Stimulated activated CD4-positive, alpha-beta T cell treated with anti-CD3 and anti-CD28 coated beads, Interleukin-1b, Interleukin-23, amount 100 ng/mL, for 24 hours (primary cell): ENCODE measurements around the gene ARHGAP18.

Source experiments
- DNase-seq, 4 experiments: peaks; one replicate each; pipeline ENCODE4 v3.0.0-alpha.2; 2020; ENCODE audit warnings: low read depth in 4 of 4, low spot score in 1 of 4

The ARHGAP18 gene, protein sequence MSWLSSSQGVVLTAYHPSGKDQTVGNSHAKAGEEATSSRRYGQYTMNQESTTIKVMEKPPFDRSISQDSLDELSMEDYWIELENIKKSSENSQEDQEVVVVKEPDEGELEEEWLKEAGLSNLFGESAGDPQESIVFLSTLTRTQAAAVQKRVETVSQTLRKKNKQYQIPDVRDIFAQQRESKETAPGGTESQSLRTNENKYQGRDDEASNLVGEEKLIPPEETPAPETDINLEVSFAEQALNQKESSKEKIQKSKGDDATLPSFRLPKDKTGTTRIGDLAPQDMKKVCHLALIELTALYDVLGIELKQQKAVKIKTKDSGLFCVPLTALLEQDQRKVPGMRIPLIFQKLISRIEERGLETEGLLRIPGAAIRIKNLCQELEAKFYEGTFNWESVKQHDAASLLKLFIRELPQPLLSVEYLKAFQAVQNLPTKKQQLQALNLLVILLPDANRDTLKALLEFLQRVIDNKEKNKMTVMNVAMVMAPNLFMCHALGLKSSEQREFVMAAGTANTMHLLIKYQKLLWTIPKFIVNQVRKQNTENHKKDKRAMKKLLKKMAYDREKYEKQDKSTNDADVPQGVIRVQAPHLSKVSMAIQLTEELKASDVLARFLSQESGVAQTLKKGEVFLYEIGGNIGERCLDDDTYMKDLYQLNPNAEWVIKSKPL

DNA sequence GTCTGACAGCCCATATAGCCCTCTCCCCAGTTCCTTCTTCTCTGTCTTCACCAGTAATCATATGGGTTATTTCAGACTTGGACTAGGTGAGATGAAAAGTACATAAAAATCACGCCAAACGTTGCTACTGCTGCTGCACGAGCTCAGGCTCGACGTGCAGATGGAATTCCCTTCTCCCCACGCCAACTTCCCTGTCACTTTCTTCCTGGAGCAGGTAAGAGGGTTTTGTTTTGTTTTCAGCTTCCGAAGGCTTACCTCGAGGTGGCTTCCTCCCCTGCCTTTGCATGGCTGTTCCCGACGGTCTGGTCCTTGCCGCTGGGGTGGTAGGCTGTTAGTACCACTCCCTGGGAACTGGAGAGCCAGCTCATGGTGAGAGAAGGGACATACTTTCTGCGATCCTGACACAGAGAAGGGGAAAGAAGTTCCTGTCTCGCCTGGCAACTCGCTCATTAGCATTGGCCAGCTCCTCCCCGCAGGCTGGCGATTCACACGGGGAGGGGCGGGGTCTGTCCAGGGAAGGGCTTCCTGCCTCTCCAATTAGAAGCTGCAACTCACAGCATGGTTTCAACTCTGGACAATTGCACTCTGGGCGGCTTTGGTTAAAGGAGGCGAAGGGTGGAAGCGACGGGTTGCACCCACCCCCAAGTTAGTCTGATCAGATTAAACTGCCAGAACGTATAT, at the start of gene ARHGAP18:
Gene ARHGAP18, minus strand, starts transcription at position 409 of the 681 bp plus-strand sequence. Its CDS starts 41 bp downstream, at position 368.
- peak; percentile 32 to 69 (median 46) for DNase-seq

GRCh38 chr6:129755787-129756186, 45.8 kb upstream of the ARHGAP18 start:
- DNase-seq, result no peak

- DNase-seq, result no peak
These were observed 44.8 kb upstream of the ARHGAP18 start for GRCh38 chr6:129754750-129755149.

GRCh38 chr6:129753422-129753821, 43.4 kb upstream of the ARHGAP18 start:
- no peak for DNase-seq

DNA sequence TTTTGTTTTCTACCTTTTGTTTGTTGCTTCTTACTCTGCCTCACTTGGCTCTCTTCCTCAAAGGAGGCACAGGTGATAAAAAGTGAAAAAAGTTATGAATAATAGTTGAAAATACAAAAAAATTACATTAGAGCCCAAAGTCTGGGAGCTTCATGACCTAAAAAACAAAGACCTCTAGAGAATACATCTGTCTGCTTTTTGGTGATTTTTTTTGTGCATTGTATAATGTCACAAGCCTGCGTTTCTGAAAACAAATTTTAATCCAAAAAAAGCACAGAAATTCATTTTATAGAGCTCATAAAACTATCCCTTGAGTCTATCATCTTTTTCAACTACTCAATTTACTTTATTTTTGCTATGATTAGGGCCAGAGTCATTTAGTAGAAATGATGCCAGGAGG, 41.4 kb upstream of the ARHGAP18 start:
- no peak for DNase-seq

DNA sequence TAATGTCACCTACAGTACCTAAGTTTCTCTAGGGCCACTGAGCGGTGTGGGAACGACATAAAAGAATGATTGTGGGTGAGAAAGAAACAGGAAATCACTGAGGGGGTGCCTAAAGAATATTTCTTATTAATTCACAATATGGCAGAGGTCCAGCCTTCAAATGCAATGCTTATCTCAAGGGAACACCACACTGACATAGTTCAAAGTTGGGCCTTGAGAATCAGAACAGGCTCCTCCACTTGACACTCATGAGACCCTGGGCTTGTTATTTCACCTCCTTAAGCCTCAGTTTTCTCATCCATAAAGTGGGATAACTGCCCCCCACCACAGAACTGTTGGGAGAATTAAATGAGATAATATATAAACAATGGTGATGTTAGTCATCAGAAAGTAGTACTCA, 40.4 kb upstream of the ARHGAP18 start:
- no peak for DNase-seq

GRCh38 chr6:129749749-129750120, 39.8 kb upstream of the ARHGAP18 start:
- DNase-seq, result no peak

DNA sequence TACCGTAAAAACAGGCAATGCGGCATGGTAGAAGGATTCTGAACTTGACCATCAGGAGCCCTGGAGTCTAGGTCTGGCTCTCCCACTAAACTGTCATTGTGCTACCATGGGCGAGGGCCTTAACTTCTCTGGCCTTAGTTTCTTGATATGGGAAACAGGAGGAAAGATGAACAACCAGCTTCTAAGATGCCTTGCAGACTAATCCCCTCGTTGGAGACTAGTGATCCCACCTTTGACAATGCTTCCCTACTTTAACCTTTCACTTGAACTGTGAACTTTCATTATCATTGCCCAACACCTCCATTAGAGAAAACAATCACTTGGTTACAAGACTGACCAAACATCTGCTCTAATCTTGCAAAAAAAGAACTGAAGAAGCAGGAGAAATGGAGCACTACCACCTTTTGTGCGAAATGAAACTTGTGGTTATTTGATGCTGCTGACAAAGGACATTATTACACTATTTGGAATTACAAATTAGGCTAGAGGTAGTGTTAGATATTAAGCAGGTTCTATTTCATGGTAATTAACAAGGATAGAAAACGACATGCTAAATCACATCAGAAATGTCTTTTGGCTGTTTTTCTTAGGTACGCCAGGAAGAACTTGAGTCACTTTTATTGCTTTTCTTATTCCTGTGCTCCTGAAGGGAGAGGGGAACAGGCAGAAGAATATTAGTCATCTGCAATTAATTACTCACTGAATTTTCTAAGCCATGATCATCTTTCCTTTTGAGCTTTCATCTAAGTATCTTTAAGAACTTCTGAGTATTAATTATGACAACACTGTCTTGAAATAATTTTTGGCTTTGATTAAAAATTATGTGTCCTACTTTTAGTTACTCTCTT, 39.1 kb upstream of the ARHGAP18 start:
- DNase-seq, result no peak

GRCh38 chr6:129748212-129748900, 38.4 kb upstream of the ARHGAP18 start:
- peak; percentile 10 to 45 (median 24) for DNase-seq

DNA sequence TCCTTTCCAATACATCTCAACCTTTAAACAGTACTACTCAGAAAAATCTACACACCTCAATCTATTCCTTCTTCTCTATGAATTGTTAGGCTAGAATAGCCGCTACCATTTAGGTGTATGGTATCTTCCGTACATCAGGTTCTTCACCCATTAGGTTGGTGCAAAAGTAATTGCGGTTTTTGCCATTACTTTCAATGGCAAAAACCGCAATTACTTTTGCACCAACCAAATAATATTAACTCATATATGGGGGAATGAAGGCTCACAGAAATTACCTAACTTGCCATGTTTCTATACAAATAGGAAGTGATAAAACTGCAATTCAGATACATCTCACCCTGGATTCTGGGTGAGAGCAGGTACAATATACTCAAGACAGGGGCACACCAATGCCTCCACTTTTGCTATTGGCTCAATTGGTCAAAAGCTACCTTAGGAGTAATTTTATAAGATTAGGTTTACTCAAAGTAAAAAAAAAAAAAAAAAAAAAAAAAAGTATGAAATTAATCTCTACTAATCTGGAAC, 37.7 kb upstream of the ARHGAP18 start:
- DNase-seq, result no peak

GRCh38 chr6:129744880-129745237, 34.9 kb upstream of the ARHGAP18 start:
- DNase-seq, result no peak

DNA sequence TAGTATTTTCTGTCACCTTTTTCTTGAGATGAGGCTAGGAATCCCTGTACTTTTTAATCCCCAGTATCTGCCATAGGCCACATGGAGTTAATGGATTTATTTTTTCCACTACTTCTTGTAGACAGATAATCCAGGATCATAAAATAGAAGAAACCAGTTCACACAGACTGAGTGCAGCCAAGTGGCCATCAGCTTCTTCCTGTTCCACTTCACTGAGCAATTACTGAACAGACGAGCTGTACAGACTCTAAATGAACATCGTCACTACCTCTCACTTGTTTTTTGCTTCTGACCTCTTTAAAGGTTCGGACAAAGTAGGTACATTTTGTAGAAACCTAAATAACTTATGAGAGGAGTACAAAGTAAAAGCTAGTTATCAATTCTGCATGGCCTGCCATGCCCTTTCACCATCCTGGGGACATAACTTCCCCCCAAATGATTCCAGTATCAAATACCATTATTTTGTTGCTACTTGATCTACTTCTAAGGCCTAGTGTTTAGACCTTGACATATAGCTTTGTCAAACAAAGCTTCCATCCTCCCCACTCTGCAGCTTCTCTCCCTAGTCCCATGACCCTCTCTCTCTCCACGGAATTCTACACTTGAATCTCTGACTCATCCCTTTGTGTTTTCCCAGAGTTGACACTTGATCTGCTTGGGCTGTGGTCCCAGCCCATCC, 34.4 kb upstream of the ARHGAP18 start:
- DNase-seq, result no peak

DNA sequence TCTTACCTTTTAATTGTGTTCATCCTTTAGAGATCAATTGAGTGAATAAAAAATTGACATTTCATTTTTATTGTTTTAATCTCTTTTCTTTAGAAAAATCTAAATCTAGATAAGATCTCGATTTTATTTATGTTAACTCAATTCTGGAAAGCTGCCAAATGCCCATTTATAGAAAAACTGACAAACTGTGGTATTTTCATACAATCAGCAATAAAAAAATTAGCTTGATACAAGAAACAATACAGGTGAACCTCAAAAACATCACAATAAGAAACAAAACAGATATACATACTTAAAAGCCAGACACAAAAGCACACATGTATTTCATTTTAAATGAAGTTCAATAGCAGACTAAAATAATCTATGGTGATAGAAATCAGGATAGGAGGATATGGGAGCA, 30.0 kb upstream of the ARHGAP18 start:
- DNase-seq, result no peak

DNA sequence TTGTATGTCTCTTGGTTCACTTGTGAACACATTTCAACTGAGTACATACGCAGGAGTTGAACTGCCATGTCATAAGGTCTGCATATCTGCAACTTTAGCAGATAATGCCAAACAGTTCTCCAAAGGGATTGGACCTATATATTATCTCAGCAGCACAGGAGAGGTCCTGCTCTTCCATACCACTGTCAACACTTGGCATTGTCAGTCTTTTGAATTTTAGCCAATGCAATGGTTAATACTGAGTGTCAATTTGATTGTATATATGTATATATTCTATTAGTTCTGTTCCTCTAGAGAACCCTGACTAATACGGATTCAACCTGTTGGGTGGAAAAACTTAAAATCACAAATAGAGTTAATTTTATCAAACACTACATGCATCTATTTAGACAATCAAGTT, 26.1 kb upstream of the ARHGAP18 start:
- DNase-seq, result no peak

- DNase-seq, result no peak
These were observed 23.3 kb upstream of the ARHGAP18 start for GRCh38 chr6:129733290-129733689.

DNA sequence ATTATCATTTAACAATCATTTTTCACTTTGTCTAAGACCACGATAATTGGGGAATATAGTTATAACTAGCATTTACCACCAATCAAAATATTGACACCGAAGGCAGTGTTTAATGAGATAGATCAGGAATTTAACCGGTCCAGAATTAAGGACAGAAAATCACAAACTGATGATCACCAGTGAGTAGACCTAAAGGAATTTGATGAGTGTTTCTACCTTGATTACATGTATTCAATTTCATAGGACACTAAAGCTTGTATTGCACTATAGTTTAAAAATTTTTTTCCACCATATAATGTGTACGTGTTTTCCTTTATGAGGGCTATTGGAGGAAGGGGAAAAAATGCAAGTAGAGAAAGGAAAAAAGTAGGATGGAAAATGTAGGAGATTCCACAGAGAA, 22.6 kb upstream of the ARHGAP18 start:
- no peak for DNase-seq

- no peak for DNase-seq
These were observed 22.1 kb upstream of the ARHGAP18 start for GRCh38 chr6:129732034-129732433.

- no peak for DNase-seq
These were observed 21.5 kb upstream of the ARHGAP18 start for GRCh38 chr6:129731428-129731827.

- DNase-seq, result no peak
These were observed 20.6 kb upstream of the ARHGAP18 start for GRCh38 chr6:129730477-129731165.
